Gastrocnemius medialis (tissue), 4 donors: Measurements from ENCODE around the gene AKAP13. TPM values are rescaled to one million over a fixed set of nuclear protein-coding genes. Genes with fewer than 3 reads are reported as not detected.

ENCODE experiments used
- ATAC-seq, 2 donors: fragments of 150-250 bp; one replicate each; pipeline ENCODE4 v1.9.1; 2016
- DNase-seq, 2 donors: peaks; one replicate each; pipeline ENCODE4 v3.0.0-alpha.2; 2019
- H3K27ac ChIP-seq, 4 donors: fragments of 200-600 bp; sonication (generic); 1 replicate in 1 of 4; 2 replicates in 3 of 4; pipeline ENCODE4 v1.5.1; 2016 to 2018; ENCODE audit warnings: mild to moderate bottlenecking in 2 of 4, moderate library complexity in 1 of 4
- H3K27me3 ChIP-seq, 3 donors: fragments of 200-600 bp; sonication (generic) in 2 of 3; 1 replicate in 1 of 3; 2 replicates in 2 of 3; pipeline versions ENCODE4 v1.5.1 to v1.6.0; 2016 to 2019; ENCODE audit warnings: mild to moderate bottlenecking in 1 of 3, moderate library complexity in 1 of 3
- H3K36me3 ChIP-seq, 2 donors: fragments of 200-600 bp; sonication (generic) in 1 of 2; one replicate each; pipeline ENCODE4 v1.5.1; 2017 to 2018
- H3K4me1 ChIP-seq, 2 donors: fragments of 200-600 bp; sonication (generic) in 1 of 2; one replicate each; pipeline ENCODE4 v1.5.1; 2016 to 2017; ENCODE audit warnings: mild to moderate bottlenecking in 2 of 2
- H3K4me3 ChIP-seq, 4 donors: fragments of 200-600 bp; sonication (generic) in 3 of 4; 1 replicate in 1 of 4; 2 replicates in 3 of 4; pipeline ENCODE4 v1.5.1; 2016 to 2019; ENCODE audit warnings: mild to moderate bottlenecking in 2 of 4
- H3K9me3 ChIP-seq, 3 donors: fragments of 200-600 bp; sonication (generic) in 2 of 3; 1 replicate in 1 of 3; 2 replicates in 2 of 3; pipeline ENCODE4 v1.5.1; 2016 to 2019
- POLR2A ChIP-seq, 2 donors: fragments of 450-650 bp; IDR thresholded peaks; one replicate each; pipeline ENCODE4 v1.6.1; 2017; ENCODE audit warnings: antibody characterized with exemption in 2 of 2, mild to moderate bottlenecking in 2 of 2, moderate library complexity in 2 of 2
- in situ Hi-C, 4 donors: fragments of 200-750 bp; cut with MboI; loops; one replicate each; pipeline versions ENCODE4 v1.15.0 to v1.8.0; 2017; ENCODE audit warnings: low sequenced_read_pairs in 4 of 4
- intact Hi-C: fragments of 100-400 bp; cut with DNase I; formaldehyde crosslinking; loops from one replicate; pipeline ENCODE4 v1.15.1; 2023; ENCODE audit warnings: low total_unique reads
- total RNA-seq, 4 donors: library from RNA; depleted of rRNA; stranded (reverse); fragments of >200 nt; gene quantifications; one replicate each; pipeline versions ENCODE4 v1.1.0 to v1.2.3, GENCODE V29; 2016
- TF ChIP-seq, protein P1 (sequence below), 5 experiments: fragments of 450-650 bp in 3 of 5; fragments of 200-600 bp in 2 of 5; sonication (generic) in 2 of 5; IDR thresholded peaks in 4 of 5; conservative IDR thresholded peaks in 1 of 5; 1 replicate in 4 of 5; 2 replicates in 1 of 5; pipeline ENCODE4 v1.5.1; 2016 to 2019; ENCODE audit warnings: antibody characterized with exemption in 5 of 5, mild to moderate bottlenecking in 3 of 5, moderate library complexity in 3 of 5

The AKAP13 gene
- total RNA-seq, 4 donors from 2014 or later, result 127 to 481 (median 172) TPM

DNA sequence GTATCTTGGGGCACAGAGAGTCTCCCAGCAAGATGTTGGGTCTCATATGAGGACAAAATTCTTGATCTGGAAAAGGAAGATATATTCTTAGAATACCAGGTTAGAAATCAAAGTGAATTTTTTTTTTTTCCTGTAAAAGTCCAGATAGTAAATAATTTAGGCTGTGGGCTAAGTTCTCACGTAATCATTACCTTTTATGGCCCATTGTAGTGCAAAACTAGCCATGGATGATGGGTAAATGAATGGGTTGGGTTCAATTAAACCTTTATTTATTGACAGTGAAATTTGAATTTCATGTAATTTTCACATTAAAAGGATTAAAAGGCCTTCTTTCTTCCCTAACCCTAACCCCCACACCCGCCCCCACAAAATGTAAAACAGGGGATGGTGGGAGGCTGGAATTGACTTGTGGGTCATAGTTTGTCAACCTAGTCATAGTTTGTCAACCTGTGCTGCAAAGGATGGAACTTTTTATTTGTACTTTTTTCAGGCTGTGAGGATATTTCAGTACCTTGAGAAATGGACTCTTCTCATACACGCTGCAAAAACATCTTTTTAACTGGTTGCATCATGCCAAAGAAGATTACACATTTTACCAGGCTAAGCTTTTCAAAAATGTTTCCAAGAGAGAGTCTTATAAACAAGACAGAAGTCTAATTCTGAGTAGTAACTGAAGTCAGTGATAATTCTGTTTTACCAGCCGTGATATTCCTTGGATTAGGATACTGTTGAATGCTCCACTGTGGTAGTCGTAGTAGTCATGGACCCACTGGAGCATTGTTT lies 138.8 kb downstream of the AKAP13 start:
- intact Hi-C loops (no loop called here), in situ Hi-C loops (no loop called here)
- DNase-seq (no peak), ATAC-seq (no peak)
- H3K4me1 ChIP-seq, result peaks cover 4 to 8% of the 10 kb centered on the region in 2 donors
- H3K9me3 ChIP-seq, result no peaks in the 10 kb centered on the region
- H3K27me3 ChIP-seq, result no peaks in the 10 kb centered on the region
- no peak for TF ChIP-seq POLR2A (IDR thresholded peaks at IDR 0.05)
- TF ChIP-seq, protein P1, sequence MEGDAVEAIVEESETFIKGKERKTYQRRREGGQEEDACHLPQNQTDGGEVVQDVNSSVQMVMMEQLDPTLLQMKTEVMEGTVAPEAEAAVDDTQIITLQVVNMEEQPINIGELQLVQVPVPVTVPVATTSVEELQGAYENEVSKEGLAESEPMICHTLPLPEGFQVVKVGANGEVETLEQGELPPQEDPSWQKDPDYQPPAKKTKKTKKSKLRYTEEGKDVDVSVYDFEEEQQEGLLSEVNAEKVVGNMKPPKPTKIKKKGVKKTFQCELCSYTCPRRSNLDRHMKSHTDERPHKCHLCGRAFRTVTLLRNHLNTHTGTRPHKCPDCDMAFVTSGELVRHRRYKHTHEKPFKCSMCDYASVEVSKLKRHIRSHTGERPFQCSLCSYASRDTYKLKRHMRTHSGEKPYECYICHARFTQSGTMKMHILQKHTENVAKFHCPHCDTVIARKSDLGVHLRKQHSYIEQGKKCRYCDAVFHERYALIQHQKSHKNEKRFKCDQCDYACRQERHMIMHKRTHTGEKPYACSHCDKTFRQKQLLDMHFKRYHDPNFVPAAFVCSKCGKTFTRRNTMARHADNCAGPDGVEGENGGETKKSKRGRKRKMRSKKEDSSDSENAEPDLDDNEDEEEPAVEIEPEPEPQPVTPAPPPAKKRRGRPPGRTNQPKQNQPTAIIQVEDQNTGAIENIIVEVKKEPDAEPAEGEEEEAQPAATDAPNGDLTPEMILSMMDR (IDR thresholded peaks at IDR 0.05 in 4 of 5, conservative IDR thresholded peaks at IDR 0.05 in 1 of 5), result no peak
- H3K36me3 ChIP-seq, result no peaks in the 10 kb centered on the region
- H3K4me3 ChIP-seq, result no peak overlapping the region
- H3K27ac ChIP-seq, result no peak overlapping the region

DNA sequence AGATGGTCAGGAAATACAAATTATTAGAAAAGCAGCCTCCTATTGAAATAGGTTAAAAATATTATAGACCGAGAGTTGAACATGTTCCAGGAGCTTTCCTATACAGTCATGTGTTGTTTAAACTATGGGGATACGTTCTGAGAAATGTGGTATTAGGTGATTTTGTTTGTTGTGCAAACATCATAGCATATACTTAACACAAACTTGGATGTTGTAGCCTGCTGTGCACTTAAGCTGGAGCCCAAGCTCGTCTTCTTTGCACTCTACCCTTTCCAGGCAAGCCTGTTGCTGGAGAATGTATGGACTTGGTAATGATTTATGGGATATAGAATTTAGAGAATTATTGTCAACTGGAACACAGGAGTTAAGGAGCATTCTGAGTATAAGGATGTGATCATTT lies 140.2 kb downstream of the AKAP13 start:
- DNase-seq, result no peak
- no peak for ATAC-seq
- TF ChIP-seq, protein P1 (IDR thresholded peaks at IDR 0.05 in 4 of 5, conservative IDR thresholded peaks at IDR 0.05 in 1 of 5), result no peak
- TF ChIP-seq POLR2A (IDR thresholded peaks at IDR 0.05), result no peak
- H3K27me3 ChIP-seq, result no peaks in the 10 kb centered on the region
- intact Hi-C loops, result no loop called here
- no peaks in the 10 kb centered on the region for H3K9me3 ChIP-seq
- H3K4me1 ChIP-seq, result no peaks in the 10 kb centered on the region
- in situ Hi-C loops, result no loop called here
- H3K36me3 ChIP-seq, result no peaks in the 10 kb centered on the region
- H3K4me3 ChIP-seq, result no peak overlapping the region
- H3K27ac ChIP-seq, result no peak overlapping the region

DNA sequence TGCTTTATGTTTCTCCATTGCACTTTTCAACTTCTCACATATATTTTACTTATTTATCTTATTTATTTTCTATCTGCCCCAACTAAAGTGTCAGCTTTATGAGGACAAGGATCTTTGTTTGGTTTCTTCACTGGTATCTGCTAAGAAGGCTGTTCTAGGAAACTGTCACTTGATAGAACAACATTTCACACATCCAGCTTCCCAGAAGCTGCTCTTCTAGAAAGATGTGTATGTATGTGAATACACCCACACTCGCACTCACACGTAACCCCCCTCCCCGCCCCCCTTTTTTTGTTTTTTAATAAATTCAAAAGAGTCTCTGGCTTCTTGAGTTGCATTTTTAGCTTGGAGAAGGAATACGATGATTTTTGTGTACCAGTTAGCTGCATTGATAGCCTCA lies 143.1 kb downstream of the AKAP13 start:
- H3K27me3 ChIP-seq, result no peaks in the 10 kb centered on the region
- no peak for TF ChIP-seq POLR2A (IDR thresholded peaks at IDR 0.05)
- TF ChIP-seq, protein P1 (IDR thresholded peaks at IDR 0.05 in 4 of 5, conservative IDR thresholded peaks at IDR 0.05 in 1 of 5), result no peak
- DNase-seq (no peak), ATAC-seq (no peak)
- in situ Hi-C loops, result no loop called here
- intact Hi-C loops, result no loop called here
- H3K4me1 ChIP-seq, result peaks cover 6% of the 10 kb centered on the region in 2 donors
- H3K36me3 ChIP-seq, result no peaks in the 10 kb centered on the region
- no peak overlapping the region for H3K27ac ChIP-seq
- H3K4me3 ChIP-seq, result no peak overlapping the region
- H3K9me3 ChIP-seq, result no peaks in the 10 kb centered on the region

DNA sequence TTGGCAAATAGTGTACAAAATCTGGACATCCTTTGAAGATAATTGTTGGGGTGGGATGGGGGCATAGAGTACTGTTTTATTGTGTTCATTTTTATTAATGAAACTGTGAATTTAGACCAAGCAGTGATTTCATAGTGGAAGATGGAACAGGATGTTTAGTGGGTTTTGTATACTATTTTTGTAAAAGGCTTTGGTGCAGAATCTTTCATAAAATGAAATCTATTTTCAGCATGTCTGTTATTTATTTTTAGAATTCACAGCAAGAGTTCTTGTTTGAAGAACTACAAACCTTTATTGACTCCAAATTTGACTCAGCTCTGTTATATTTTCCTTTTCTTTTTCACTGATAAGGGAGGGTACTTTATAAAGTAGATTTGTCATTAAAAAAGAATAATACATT lies 145.4 kb downstream of the AKAP13 start:
- no peak overlapping the region for H3K4me3 ChIP-seq
- TF ChIP-seq POLR2A (IDR thresholded peaks at IDR 0.05), result no peak
- TF ChIP-seq, protein P1 (IDR thresholded peaks at IDR 0.05 in 4 of 5, conservative IDR thresholded peaks at IDR 0.05 in 1 of 5), result no peak
- DNase-seq, result no peak
- no peaks in the 10 kb centered on the region for H3K27me3 ChIP-seq
- intact Hi-C loops, result no loop called here
- no peaks in the 10 kb centered on the region for H3K36me3 ChIP-seq
- in situ Hi-C loops, result no loop called here
- no peak for ATAC-seq
- H3K9me3 ChIP-seq, result no peaks in the 10 kb centered on the region
- H3K4me1 ChIP-seq, result peaks cover 6% of the 10 kb centered on the region in 2 donors
- H3K27ac ChIP-seq, result no peak overlapping the region
